Suprapubic skin (tissue), 4 donors: Measurements from ENCODE around the gene VILL. TPM values are rescaled to one million over a fixed set of nuclear protein-coding genes. Genes with fewer than 3 reads are reported as not detected.

ENCODE experiments used
- DNase-seq, 2 donors: peaks; one replicate each; pipeline ENCODE4 v3.0.0-alpha.2; 2019; ENCODE audit warnings: low spot score in 2 of 2
- H3K27ac ChIP-seq: fragments of 200-600 bp; sonication (generic); one replicate; pipeline ENCODE4 v1.5.1; 2019
- H3K27me3 ChIP-seq: fragments of 200-600 bp; sonication (generic); one replicate; pipeline ENCODE4 v1.5.1; 2019
- H3K36me3 ChIP-seq: fragments of 200-600 bp; sonication (generic); one replicate; pipeline ENCODE4 v1.5.1; 2019
- H3K4me1 ChIP-seq: fragments of 200-600 bp; sonication (generic); one replicate; pipeline ENCODE4 v1.5.1; 2019
- H3K4me3 ChIP-seq: fragments of 200-600 bp; sonication (generic); one replicate; pipeline ENCODE4 v1.5.1; 2019; ENCODE audit warnings: mild to moderate bottlenecking
- H3K9me3 ChIP-seq: fragments of 200-600 bp; sonication (generic); one replicate; pipeline ENCODE4 v1.5.1; 2019
- CTCF ChIP-seq, 2 donors: fragments of 200-600 bp in 1 of 2; fragments of 450-650 bp in 1 of 2; sonication (generic) in 1 of 2; IDR thresholded peaks; one replicate each; pipeline ENCODE4 v1.5.1; 2016 to 2019; ENCODE audit warnings: antibody characterized with exemption in 2 of 2, mild to moderate bottlenecking in 1 of 2, moderate library complexity in 1 of 2
- EP300 ChIP-seq: sonication (generic); formaldehyde crosslinking; IDR thresholded peaks from one replicate; pipeline ENCODE4 v1.6.1; 2017; ENCODE audit warnings: antibody characterized with exemption
- POLR2A ChIP-seq, 2 donors: fragments of 450-650 bp; IDR thresholded peaks; one replicate each; pipeline ENCODE4 v1.6.1; 2017; ENCODE audit warnings: antibody characterized with exemption in 2 of 2, mild to moderate bottlenecking in 2 of 2, moderate library complexity in 2 of 2
- POLR2AphosphoS5 ChIP-seq, 3 donors: sonication (generic); formaldehyde crosslinking; IDR thresholded peaks; one replicate each; pipeline ENCODE4 v1.6.1; 2017; ENCODE audit warnings: antibody characterized with exemption in 3 of 3
- WGBS: methylation state at CpG from one replicate; pipeline ENCODE4 v1.1.5; 2018; 5-methylcytosine and 5-hydroxymethylcytosine counted together
- total RNA-seq, 4 donors: library from RNA; depleted of rRNA; stranded (reverse); fragments of >200 nt; gene quantifications; one replicate each; pipeline ENCODE4 v1.1.0, GENCODE V29; 2016

VILL gene
- total RNA-seq, 4 donors from 2014 or later, result 13.2 to 16.7 (median 15.0) TPM

- no peaks in the 10 kb centered on the region for H3K27me3 ChIP-seq
- H3K36me3 ChIP-seq, result no peaks in the 10 kb centered on the region
- peaks cover 68% of the 10 kb centered on the region for H3K4me1 ChIP-seq
- no peak for DNase-seq
- no peak overlapping the region for H3K4me3 ChIP-seq
- H3K9me3 ChIP-seq, result no peaks in the 10 kb centered on the region
- no peak for TF ChIP-seq POLR2A (IDR thresholded peaks at IDR 0.05)
- TF ChIP-seq CTCF (IDR thresholded peaks at IDR 0.05), result no peak
- no peak for TF ChIP-seq POLR2AphosphoS5 (IDR thresholded peaks at IDR 0.05)
- TF ChIP-seq EP300, result no peak
- WGBS, result 22% methylated on average over 2 of the region's 2 CpGs
- H3K27ac ChIP-seq, result peak overlapping the region; percentile 74
Observed at GRCh38 chr3:37944391-37944842, 46.2 kb upstream of the VILL start.

GRCh38 chr3:37945156-37945806 lies 45.3 kb upstream of the VILL start:
- TF ChIP-seq POLR2A (IDR thresholded peaks at IDR 0.05), result no peak
- no peak for DNase-seq
- no peak overlapping the region for H3K4me3 ChIP-seq
- WGBS, result 36% methylated on average over 6 of the region's 6 CpGs
- H3K4me1 ChIP-seq, result peaks cover 67% of the 10 kb centered on the region
- no peaks in the 10 kb centered on the region for H3K36me3 ChIP-seq
- no peaks in the 10 kb centered on the region for H3K27me3 ChIP-seq
- peak overlapping the region; percentile 74 for H3K27ac ChIP-seq
- no peaks in the 10 kb centered on the region for H3K9me3 ChIP-seq

GRCh38 chr3:37945807-37946530 lies 44.6 kb upstream of the VILL start:
- TF ChIP-seq POLR2AphosphoS5 (IDR thresholded peaks at IDR 0.05) (peak in 1 of 3 donors; percentile 38), POLR2A (IDR thresholded peaks at IDR 0.05) (no peak)
- no peak for DNase-seq
- Histone ChIP-seq H3K4me3 (no peak overlapping the region), H3K27ac (peak overlapping the region; percentile 74), H3K36me3 (no peaks in the 10 kb centered on the region), H3K4me1 (peaks cover 60% of the 10 kb centered on the region), H3K27me3 (no peaks in the 10 kb centered on the region), H3K9me3 (no peaks in the 10 kb centered on the region)
- 15% methylated on average over 8 of the region's 8 CpGs for WGBS

GRCh38 chr3:37946531-37946889 lies 44.1 kb upstream of the VILL start:
- 10% methylated on average over 2 of the region's 2 CpGs for WGBS
- no peaks in the 10 kb centered on the region for H3K36me3 ChIP-seq
- no peaks in the 10 kb centered on the region for H3K27me3 ChIP-seq
- peak overlapping the region; percentile 74 for H3K27ac ChIP-seq
- peaks cover 55% of the 10 kb centered on the region for H3K4me1 ChIP-seq
- no peak overlapping the region for H3K4me3 ChIP-seq
- DNase-seq, result no peak
- TF ChIP-seq POLR2AphosphoS5 (IDR thresholded peaks at IDR 0.05) (no peak), CTCF (IDR thresholded peaks at IDR 0.05) (no peak), POLR2A (IDR thresholded peaks at IDR 0.05) (no peak), EP300 (no peak)
- no peaks in the 10 kb centered on the region for H3K9me3 ChIP-seq

- no peaks in the 10 kb centered on the region for H3K27me3 ChIP-seq
- no peak for DNase-seq
- peaks cover 27% of the 10 kb centered on the region for H3K4me1 ChIP-seq
- no peak overlapping the region for H3K27ac ChIP-seq
- no peaks in the 10 kb centered on the region for H3K9me3 ChIP-seq
- WGBS, result 83% methylated on average over 6 of the region's 6 CpGs
- H3K4me3 ChIP-seq, result no peak overlapping the region
- no peak for TF ChIP-seq POLR2AphosphoS5 (IDR thresholded peaks at IDR 0.05)
- TF ChIP-seq EP300, result no peak
- TF ChIP-seq CTCF (IDR thresholded peaks at IDR 0.05), result no peak
- no peak for TF ChIP-seq POLR2A (IDR thresholded peaks at IDR 0.05)
- peaks cover 5% of the 10 kb centered on the region for H3K36me3 ChIP-seq
Observed at GRCh38 chr3:37949866-37950265, 40.7 kb upstream of the VILL start.

- no peak for DNase-seq
- WGBS, result 100% methylated on average over 1 of the region's 1 CpG
- peaks cover 16% of the 10 kb centered on the region for H3K4me1 ChIP-seq
Observed at GRCh38 chr3:37952564-37952963, 38.0 kb upstream of the VILL start.

More at GRCh38 chr3:37952564-37952963, 38.0 kb upstream of the VILL start:
- peaks cover 9% of the 10 kb centered on the region for H3K36me3 ChIP-seq
- H3K27ac ChIP-seq, result no peak overlapping the region
- TF ChIP-seq POLR2AphosphoS5 (IDR thresholded peaks at IDR 0.05) (no peak), CTCF (IDR thresholded peaks at IDR 0.05) (no peak), EP300 (no peak), POLR2A (IDR thresholded peaks at IDR 0.05) (no peak)
- H3K9me3 ChIP-seq, result no peaks in the 10 kb centered on the region
- H3K4me3 ChIP-seq, result no peak overlapping the region
- no peaks in the 10 kb centered on the region for H3K27me3 ChIP-seq
